Sigmoid colon (tissue), 7 donors: ENCODE results near the gene SPP2. TPM values are rescaled to one million over a fixed set of nuclear protein-coding genes. Genes with fewer than 3 reads are reported as not detected.

Source experiments
- DNase-seq: peaks from one replicate; pipeline ENCODE4 v3.0.0-alpha.2; 2019
- H3K27ac ChIP-seq, 4 donors: fragments of 200-600 bp; sonication (generic); one replicate each; pipeline ENCODE4 v1.5.1; 2016 to 2019; ENCODE audit warnings: mild to moderate bottlenecking in 1 of 4
- H3K27me3 ChIP-seq, 3 donors: fragments of 200-600 bp; sonication (generic); one replicate each; pipeline ENCODE4 v1.5.1; 2019; ENCODE audit warnings: mild to moderate bottlenecking in 1 of 3
- H3K36me3 ChIP-seq, 4 donors: fragments of 200-600 bp; sonication (generic); one replicate each; pipeline ENCODE4 v1.5.1; 2016 to 2019
- H3K4me1 ChIP-seq, 4 donors: fragments of 200-600 bp; sonication (generic); one replicate each; pipeline ENCODE4 v1.5.1; 2017 to 2019
- H3K4me3 ChIP-seq, 4 donors: fragments of 200-600 bp; sonication (generic); one replicate each; pipeline ENCODE4 v1.5.1; 2017 to 2019; ENCODE audit warnings: mild to moderate bottlenecking in 2 of 4, moderate library complexity in 1 of 4
- H3K9me3 ChIP-seq, 4 donors: fragments of 200-600 bp in 3 of 4; sonication (generic) in 3 of 4; one replicate each; pipeline versions ENCODE4 v1.5.1 to v1.6.1; 2013 to 2019
- CTCF ChIP-seq, 4 experiments: fragments of 450-650 bp in 3 of 4; fragments of 200-600 bp in 1 of 4; IDR thresholded peaks; one replicate each; pipeline ENCODE4 v1.5.1; 2016 to 2019; ENCODE audit warnings: antibody characterized with exemption in 4 of 4, mild to moderate bottlenecking in 3 of 4, moderate library complexity in 2 of 4
- EP300 ChIP-seq, 4 donors: sonication (generic); formaldehyde crosslinking; IDR thresholded peaks; one replicate each; pipeline ENCODE4 v1.6.1; 2017; ENCODE audit warnings: antibody characterized with exemption in 4 of 4
- POLR2A ChIP-seq, 2 donors: fragments of 450-650 bp; IDR thresholded peaks; one replicate each; pipeline ENCODE4 v1.6.1; 2016; ENCODE audit warnings: antibody characterized with exemption in 2 of 2, mild to moderate bottlenecking in 2 of 2, moderate library complexity in 2 of 2
- POLR2AphosphoS5 ChIP-seq, 4 donors: sonication (generic); formaldehyde crosslinking; IDR thresholded peaks; one replicate each; pipeline ENCODE4 v1.6.1; 2017; ENCODE audit warnings: antibody characterized with exemption in 4 of 4
- WGBS, 2 donors: extraction: QIAGEN DNeasy Blood & Tissue Kit; methylation state at CpG; one replicate each; pipeline ENCODE4 v1.1.7; 2013; 5-methylcytosine and 5-hydroxymethylcytosine counted together
- intact Hi-C: fragments of 100-400 bp; cut with DNase I; formaldehyde crosslinking; loops from one replicate; pipeline ENCODE4 v1.15.1; 2023
- polyA plus RNA-seq, 3 donors: library from polyadenylated mRNA; stranded (reverse); fragments of 200-250 nt; gene quantifications; one replicate each; pipeline ENCODE4 v1.2.3, GENCODE V29; 2013
- total RNA-seq, 4 donors: library from RNA; depleted of rRNA; stranded (reverse); fragments of >200 nt; gene quantifications; one replicate each; pipeline ENCODE4 v1.1.0, GENCODE V29; 2016
- donor health status: healthy with polysubstance abuse.
- donor health status: Bipolar disorder and iron deficiency.
- donor health status: healthy.

The SPP2 gene
- total and polyA plus RNA-seq, 7 donors, result not detected

DNA sequence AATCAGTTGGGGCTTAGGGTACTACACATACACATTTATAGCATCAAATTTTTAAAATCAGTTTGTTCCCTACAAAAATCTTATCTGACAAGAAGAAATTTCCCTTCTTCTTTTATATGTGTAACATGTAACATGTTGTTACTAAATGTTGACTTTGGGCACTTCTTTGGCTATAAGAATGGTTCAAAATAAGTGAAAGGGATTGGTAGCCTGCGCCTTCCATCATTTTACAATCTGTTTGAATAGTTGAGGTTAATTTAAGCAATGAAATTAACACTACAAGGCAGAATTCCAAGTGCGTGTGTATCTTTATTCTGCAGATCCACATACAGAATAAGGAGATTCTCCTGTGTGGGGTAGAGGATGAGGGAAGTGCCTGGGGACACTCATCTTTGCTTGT lies 30.2 kb upstream of the SPP2 start:
- Histone ChIP-seq H3K4me1 (no peaks in the 10 kb centered on the region), H3K27ac (no peak overlapping the region), H3K27me3 (no peaks in the 10 kb centered on the region), H3K36me3 (no peaks in the 10 kb centered on the region), H3K4me3 (no peak overlapping the region), H3K9me3 (no peaks in the 10 kb centered on the region)
- intact Hi-C loops, result no loop called here
- no peak for DNase-seq
- WGBS, 2 donors, result 72 to 89% methylated on average over 2 of the region's 2 CpGs
- no peak for TF ChIP-seq POLR2A (IDR thresholded peaks at IDR 0.05)
- TF ChIP-seq CTCF (IDR thresholded peaks at IDR 0.05), result no peak
- TF ChIP-seq EP300 (IDR thresholded peaks at IDR 0.05), result no peak
- no peak for TF ChIP-seq POLR2AphosphoS5 (IDR thresholded peaks at IDR 0.05)

- WGBS, 2 donors, result 95 to 98% methylated on average over 1 of the region's 1 CpG
- no peak for DNase-seq
Measured at GRCh38 chr2:234022424-234022823, 28.1 kb upstream of the SPP2 start.

GRCh38 chr2:234024304-234024703 lies 26.2 kb upstream of the SPP2 start:
- Histone ChIP-seq H3K27me3 (peaks cover 0 to 15% (median 0%) of the 10 kb centered on the region in 3 donors), H3K27ac (no peak overlapping the region), H3K4me3 (no peak overlapping the region), H3K4me1 (peaks cover 0 to 6% (median 2%) of the 10 kb centered on the region in 4 donors), H3K9me3 (no peaks in the 10 kb centered on the region), H3K36me3 (no peaks in the 10 kb centered on the region)
- TF ChIP-seq POLR2A (IDR thresholded peaks at IDR 0.05) (no peak), CTCF (IDR thresholded peaks at IDR 0.05) (no peak), EP300 (IDR thresholded peaks at IDR 0.05) (no peak), POLR2AphosphoS5 (IDR thresholded peaks at IDR 0.05) (no peak)
- 96% methylated on average over 29 of the region's 29 CpGs for WGBS, 2 donors
- intact Hi-C loops, result no loop called here
- DNase-seq, result no peak

More at GRCh38 chr2:234022424-234022823, 28.1 kb upstream of the SPP2 start:
- intact Hi-C loops, result no loop called here
- H3K36me3 ChIP-seq, result no peaks in the 10 kb centered on the region
- no peaks in the 10 kb centered on the region for H3K9me3 ChIP-seq
- no peak overlapping the region for H3K4me3 ChIP-seq
- no peak overlapping the region for H3K27ac ChIP-seq
- H3K4me1 ChIP-seq, result peaks cover 0 to 6% (median 2%) of the 10 kb centered on the region in 4 donors
- TF ChIP-seq EP300 (IDR thresholded peaks at IDR 0.05) (no peak), POLR2A (IDR thresholded peaks at IDR 0.05) (no peak), CTCF (IDR thresholded peaks at IDR 0.05) (no peak)
- peaks cover 0 to 5% (median 0%) of the 10 kb centered on the region in 3 donors for H3K27me3 ChIP-seq

DNA sequence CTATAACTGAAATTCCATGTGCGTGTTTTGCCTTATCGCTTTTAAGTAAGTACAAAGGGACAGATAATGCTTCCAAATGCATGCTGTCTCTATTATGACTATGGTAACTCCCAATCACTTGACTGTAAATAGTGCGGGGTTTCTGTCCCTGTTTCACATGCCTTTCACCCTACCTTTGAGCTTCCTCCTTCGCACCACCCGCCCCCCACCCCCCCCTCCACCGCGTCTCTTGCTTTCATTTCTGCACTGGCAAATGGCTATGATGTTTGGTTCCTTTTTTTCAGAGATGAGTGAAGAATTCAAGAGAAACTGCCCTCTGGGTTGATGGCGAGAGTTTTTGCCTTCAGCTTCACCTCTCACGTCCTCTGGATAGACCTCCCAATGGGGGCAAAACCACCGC lies 25.0 kb upstream of the SPP2 start:
- TF ChIP-seq CTCF (IDR thresholded peaks at IDR 0.05), result no peak
- TF ChIP-seq POLR2AphosphoS5 (IDR thresholded peaks at IDR 0.05), result no peak
- TF ChIP-seq POLR2A (IDR thresholded peaks at IDR 0.05), result no peak
- TF ChIP-seq EP300 (IDR thresholded peaks at IDR 0.05), result no peak
- intact Hi-C loops, result no loop called here
- H3K4me3 ChIP-seq, result peak overlapping the region in 3 of 4 donors; percentile 3 to 42 (median 32)

DNA sequence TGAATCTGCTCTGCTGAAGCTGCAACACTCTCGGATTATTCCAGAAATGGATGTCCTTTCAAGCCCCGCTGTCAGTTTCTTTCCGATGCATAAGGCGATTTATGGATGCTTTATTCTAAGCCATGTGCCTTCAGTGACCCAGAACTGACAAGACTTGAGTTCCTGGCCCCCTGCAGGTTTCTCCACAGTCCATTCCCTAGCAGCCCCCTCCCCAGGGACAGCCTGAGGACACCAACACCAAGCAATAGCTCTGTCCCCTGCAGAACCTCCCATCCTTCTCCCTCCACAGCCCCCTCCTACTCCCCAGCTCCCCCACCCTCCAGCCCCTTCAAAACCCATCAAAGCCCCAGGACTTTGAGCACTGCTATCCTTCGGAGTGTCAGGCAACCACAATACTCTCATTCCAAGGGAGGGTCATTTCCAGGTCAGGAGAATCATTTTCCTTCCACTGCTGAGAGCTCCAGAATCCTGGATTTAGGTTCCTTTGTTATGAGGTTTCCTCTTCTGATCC lies 24.6 kb upstream of the SPP2 start:
- peaks cover 0 to 15% (median 0%) of the 10 kb centered on the region in 3 donors for H3K27me3 ChIP-seq
- TF ChIP-seq CTCF (IDR thresholded peaks at IDR 0.05) (no peak), POLR2A (IDR thresholded peaks at IDR 0.05) (no peak), POLR2AphosphoS5 (IDR thresholded peaks at IDR 0.05) (no peak), EP300 (IDR thresholded peaks at IDR 0.05) (no peak)
- peaks cover 0 to 6% (median 2%) of the 10 kb centered on the region in 4 donors for H3K4me1 ChIP-seq
- WGBS, 2 donors, result 59 to 79% methylated on average over 5 of the region's 5 CpGs
- intact Hi-C loops, result no loop called here
- H3K36me3 ChIP-seq, result no peaks in the 10 kb centered on the region
- no peak overlapping the region for H3K27ac ChIP-seq
- no peak for DNase-seq
- peak overlapping the region in 3 of 4 donors; percentile 3 to 42 (median 32) for H3K4me3 ChIP-seq
- no peaks in the 10 kb centered on the region for H3K9me3 ChIP-seq

More for the DNA sequence above, 25.0 kb upstream of the SPP2 start:
- no peak overlapping the region for H3K27ac ChIP-seq
- no peaks in the 10 kb centered on the region for H3K36me3 ChIP-seq
- DNase-seq, result no peak
- H3K27me3 ChIP-seq, result peaks cover 0 to 15% (median 0%) of the 10 kb centered on the region in 3 donors
- H3K9me3 ChIP-seq, result no peaks in the 10 kb centered on the region
- 26% methylated on average over 10 of the region's 10 CpGs for WGBS, 2 donors
- H3K4me1 ChIP-seq, result peaks cover 0 to 6% (median 2%) of the 10 kb centered on the region in 4 donors
